HepG2 (cell line): ENCODE results near the gene ATP7B.

Source experiments
- MAX ChIP-seq: IDR thresholded peaks from 2 replicates; pipeline ENCODE4 v1.6.1; 2012; ENCODE audit warnings: inconsistent platforms
- NPAS2 ChIP-seq: sonication (generic); formaldehyde crosslinking; IDR thresholded peaks from 2 replicates; pipeline ENCODE4 v1.8.0; 2022; ENCODE audit warnings: mild to moderate bottlenecking, missing genetic modification reagents, borderline replicate concordance
- PAXIP1 ChIP-seq: sonication (generic); formaldehyde crosslinking; conservative IDR thresholded peaks from 2 replicates; pipeline ENCODE4 v1.4.0; 2020; ENCODE audit warnings: mild to moderate bottlenecking, missing genetic modification reagents, moderate library complexity
- PHF21A ChIP-seq: sonication (generic); formaldehyde crosslinking; IDR thresholded peaks from 2 replicates; pipeline ENCODE4 v1.5.0; 2020; ENCODE audit warnings: mild to moderate bottlenecking, missing genetic modification reagents
- POGZ ChIP-seq: sonication (generic); formaldehyde crosslinking; IDR thresholded peaks from 2 replicates; pipeline ENCODE4 v1.4.0; 2020; ENCODE audit warnings: mild to moderate bottlenecking, missing genetic modification reagents
- POLR2A ChIP-seq, 2 experiments: IDR thresholded peaks; 2 replicates each; pipeline ENCODE4 v1.6.1; 2011; ENCODE audit warnings: low read depth in 2 of 2, low read length in 2 of 2, mild to moderate bottlenecking in 1 of 2, moderate library complexity in 1 of 2; ENCODE audit not compliant: insufficient read depth in 1 of 2
- SP4 ChIP-seq: sonication (generic); formaldehyde crosslinking; IDR thresholded peaks from 2 replicates; pipeline ENCODE4 v1.8.1; 2023; ENCODE audit warnings: mild to moderate bottlenecking, missing genetic modification reagents
- ZNF660 ChIP-seq: sonication (generic); formaldehyde crosslinking; IDR thresholded peaks from 2 replicates; pipeline ENCODE4 v1.5.1; 2020; ENCODE audit warnings: mild to moderate bottlenecking, low read depth, missing genetic modification reagents, borderline replicate concordance

GRCh38 chr13:51914137-51914493 lies 97.1 kb downstream of the ATP7B start:
- TF ChIP-seq POGZ = no peak
- no peak for TF ChIP-seq PHF21A (CRISPR knock-in tag)
- TF ChIP-seq SP4 = no peak
- no peak for TF ChIP-seq POLR2A (IDR thresholded peaks at IDR 0.05; ENCODE audit: insufficient read depth in 1 of 2, low read depth in 2 of 2, low read length in 2 of 2)
- no peak for TF ChIP-seq MAX
- no peak for TF ChIP-seq NPAS2 (CRISPR knock-in tag)
- no peak for TF ChIP-seq ZNF660
- no peak for TF ChIP-seq PAXIP1 (CRISPR knock-in tag)
